K562 (cell line): ENCODE measurements around the gene NET1. TPM values are rescaled to one million over a fixed set of nuclear protein-coding genes. Genes with fewer than 3 reads are reported as not detected.

Source experiments
- ARID3B ChIP-seq: fragments of 250-450 bp; sonication (Bioruptor Pico); IDR thresholded peaks from 2 replicates; pipeline ENCODE4 v1.4.0; 2020; ENCODE audit warnings: borderline replicate concordance
- CEBPG ChIP-seq, 3 experiments: fragments of 200-800 bp in 1 of 3; sonication (Bioruptor generic) in 1 of 3; sonication (generic) in 1 of 3; formaldehyde crosslinking in 1 of 3; IDR thresholded peaks in 2 of 3; conservative IDR thresholded peaks in 1 of 3; 2 replicates each; pipeline versions ENCODE4 v1.6.1 to v1.8.0; 2016 to 2022; ENCODE audit warnings: missing compliant biosample characterization in 2 of 3, missing genetic modification characterization in 2 of 3, mild to moderate bottlenecking in 1 of 3, missing genetic modification reagents in 1 of 3
- CTCF ChIP-seq, 3 experiments: IDR thresholded peaks in 2 of 3; conservative IDR thresholded peaks in 1 of 3; 2 replicates each; pipeline ENCODE4 v1.5.1; 2011 to 2012; ENCODE audit warnings: low read length in 3 of 3, mild to moderate bottlenecking in 3 of 3, control low read depth in 2 of 3, improper control_type of control experiment in 1 of 3, inconsistent platforms in 1 of 3, low read depth in 1 of 3, mixed read lengths in 1 of 3, moderate library complexity in 1 of 3; ENCODE audit not compliant: insufficient read depth in 2 of 3
- ETV5 ChIP-seq: sonication (generic); formaldehyde crosslinking; IDR thresholded peaks from 2 replicates; pipeline ENCODE4 v1.4.0; 2020; ENCODE audit warnings: low read depth, mild to moderate bottlenecking, missing genetic modification reagents
- LCOR ChIP-seq: sonication (generic); formaldehyde crosslinking; IDR thresholded peaks from 2 replicates; pipeline ENCODE4 v1.8.0; 2022; ENCODE audit warnings: mild to moderate bottlenecking, missing genetic modification reagents
- MAX ChIP-seq: sonication (generic); formaldehyde crosslinking; IDR thresholded peaks from 2 replicates; pipeline ENCODE4 v1.9.0; 2022; ENCODE audit warnings: mild to moderate bottlenecking, missing genetic modification reagents
- MCM7 ChIP-seq, 2 experiments: fragments of 450-650 bp; IDR thresholded peaks; 2 replicates each; pipeline ENCODE4 v1.6.1; 2016 to 2018
- NCOA4 ChIP-seq: fragments of 450-650 bp; IDR thresholded peaks from 2 replicates; pipeline ENCODE4 v1.6.1; 2018; ENCODE audit warnings: mild to moderate bottlenecking; ENCODE audit not compliant: partially characterized antibody
- NKRF ChIP-seq: fragments of 450-650 bp; IDR thresholded peaks from 2 replicates; pipeline ENCODE4 v1.6.1; 2016; ENCODE audit warnings: borderline replicate concordance
- TEAD4 ChIP-seq, 2 experiments: sonication (generic) in 1 of 2; formaldehyde crosslinking in 1 of 2; IDR thresholded peaks; 2 replicates each; pipeline versions ENCODE4 v1.6.1 to v1.8.0; 2012 to 2022; ENCODE audit warnings: borderline replicate concordance in 1 of 2, inconsistent platforms in 1 of 2, low read length in 1 of 2, mild to moderate bottlenecking in 1 of 2, missing genetic modification reagents in 1 of 2
- polyA plus RNA-seq, 8 experiments: library from polyadenylated mRNA; depleted of rRNA in 4 of 8; stranded (reverse) in 5 of 8; unstranded in 3 of 8; fragments of >200 nt; fragmentation: Nextera tagmentation in 2 of 8; fragmentation: Illumina TruSeq in 1 of 8; extraction: Ambion mirVana in 2 of 8; extraction: Trizol in 1 of 8; gene quantifications; 2 replicates each; pipeline versions ENCODE4 v1.2.1 to v1.2.3, GENCODE V29; 2011 to 2014; ENCODE audit warnings: inconsistent platforms in 1 of 8, missing spikeins in 1 of 8
- total RNA-seq, 7 experiments: library from RNA; depleted of rRNA in 6 of 7; stranded (reverse); fragments of >200 nt in 6 of 7; fragmentation: Illumina TruSeq in 2 of 7; extraction: Trizol in 2 of 7; gene quantifications; 2 replicates each; pipeline versions ENCODE4 v1.2.1 to v1.2.3, GENCODE V29; 2011 to 2021; ENCODE audit warnings: low replicate concordance in 1 of 7
- TF ChIP-seq, protein P1 (sequence below): sonication (generic); formaldehyde crosslinking; IDR thresholded peaks from 2 replicates; pipeline ENCODE4 v1.9.0; 2022; ENCODE audit warnings: mild to moderate bottlenecking, missing genetic modification reagents

NET1 gene
- total and polyA plus RNA-seq, 9 of the 15 experiments (the other 6 are each of a cell fraction or from before 2014, with no cell fraction given): 47.4 to 258 (median 106) TPM

GRCh38 chr10:5442065-5442989, 30.0 kb downstream of the NET1 start (continued):
- no peak for TF ChIP-seq LCOR
- TF ChIP-seq NKRF: no peak
- TF ChIP-seq ETV5 (CRISPR knock-in tag): no peak
- TF ChIP-seq TEAD4 (IDR thresholded peaks at IDR 0.05; ENCODE audit: low read length): no peak
- TF ChIP-seq TEAD4 (CRISPR knock-in tag; IDR thresholded peaks at IDR 0.05; ENCODE audit: borderline replicate concordance): no peak
- no peak for TF ChIP-seq MCM7 (IDR thresholded peaks at IDR 0.05)
- TF ChIP-seq MAX (CRISPR knock-in tag): no peak
- TF ChIP-seq, protein P1, sequence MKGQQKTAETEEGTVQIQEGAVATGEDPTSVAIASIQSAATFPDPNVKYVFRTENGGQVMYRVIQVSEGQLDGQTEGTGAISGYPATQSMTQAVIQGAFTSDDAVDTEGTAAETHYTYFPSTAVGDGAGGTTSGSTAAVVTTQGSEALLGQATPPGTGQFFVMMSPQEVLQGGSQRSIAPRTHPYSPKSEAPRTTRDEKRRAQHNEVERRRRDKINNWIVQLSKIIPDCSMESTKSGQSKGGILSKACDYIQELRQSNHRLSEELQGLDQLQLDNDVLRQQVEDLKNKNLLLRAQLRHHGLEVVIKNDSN: no peak
- TF ChIP-seq ARID3B (CRISPR knock-in tag): no peak
- peak; percentile 49 to 83 (median 54); a peak in 4 of 6 replicates for TF ChIP-seq CTCF (IDR thresholded peaks at IDR 0.05 in 2 of 3, conservative IDR thresholded peaks at IDR 0.05 in 1 of 3; ENCODE audit: insufficient read depth in 2 of 3, low read depth in 1 of 3, low read length in 3 of 3)
- no peak for TF ChIP-seq CEBPG (CRISPR knock-in tag; IDR thresholded peaks at IDR 0.05)
- TF ChIP-seq CEBPG (tag; conservative IDR thresholded peaks at IDR 0.05 in 1 of 2, IDR thresholded peaks at IDR 0.05 in 1 of 2): peak; percentile 78 to 84
- TF ChIP-seq NCOA4: no peak
